ENCODE data around the gene FBXL5.

The FBXL5 gene

DNA sequence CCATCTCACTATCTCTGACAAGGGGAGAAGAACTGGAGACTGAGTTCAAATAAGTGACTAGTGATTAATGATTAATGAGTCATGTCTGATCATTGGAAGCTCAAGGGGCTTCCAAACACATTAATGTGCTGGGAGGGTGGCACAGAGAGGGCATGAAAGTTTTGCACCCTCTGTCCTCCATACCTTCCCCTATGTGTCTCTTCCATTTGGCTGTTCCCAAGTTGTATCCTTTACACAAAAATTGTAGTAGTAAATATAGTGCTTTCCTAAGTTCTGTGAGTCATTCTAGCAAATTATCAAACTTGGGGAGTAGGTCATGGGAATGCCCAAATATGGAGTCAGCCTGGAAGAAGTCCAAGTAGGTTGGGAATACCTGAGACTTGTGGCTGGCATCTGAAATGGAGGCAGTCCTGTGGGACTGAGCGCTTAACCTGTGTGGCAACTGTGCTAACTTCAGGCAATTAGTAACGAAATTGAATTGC, 22.4 kb upstream of the FBXL5 start:
- H4K20me1 ChIP-seq (ENCODE audit: insufficient read depth, low read length) = no peaks in the 10 kb centered on the region
- no peak overlapping the region; the same call in 1 of the 2 replicates for H3K4me2 ChIP-seq (ENCODE audit: low read length)
- H3K4me3 ChIP-seq (ENCODE audit: low read depth, low read length, poor library complexity, severe bottlenecking) = no peak overlapping the region
- H3K9me2 ChIP-seq (ENCODE audit: low read depth, low read length) = no peaks in the 10 kb centered on the region
- H3K36me3 ChIP-seq (ENCODE audit: insufficient read depth, low read length) = no peaks in the 10 kb centered on the region
- H3K27ac ChIP-seq (ENCODE audit: low read depth, low read length, poor library complexity, severe bottlenecking) = no peak overlapping the region
- no peak overlapping the region for H3K9ac ChIP-seq (ENCODE audit: low read length)
- H3K9me3 ChIP-seq (ENCODE audit: low read length) = no peaks in the 10 kb centered on the region
- TF ChIP-seq EZH2 (IDR thresholded peaks at IDR 0.05; ENCODE audit: borderline replicate concordance, low read length) = no peak
- TF ChIP-seq CTCF (IDR thresholded peaks at IDR 0.05; ENCODE audit: low read length) = no peak
- H2AFZ ChIP-seq (ENCODE audit: low read length) = no peak overlapping the region
- no peaks in the 10 kb centered on the region for H3F3A ChIP-seq (ENCODE audit: insufficient read depth, low read length)
- H3K4me1 ChIP-seq (ENCODE audit: insufficient read depth, low read length, severe bottlenecking) = peaks cover 41% of the 10 kb centered on the region
- no peaks in the 10 kb centered on the region for H3K27me3 ChIP-seq (ENCODE audit: insufficient read depth, low read length)
- H3K79me2 ChIP-seq (ENCODE audit: insufficient read depth, low read length) = peaks cover 40% of the 10 kb centered on the region

DNA sequence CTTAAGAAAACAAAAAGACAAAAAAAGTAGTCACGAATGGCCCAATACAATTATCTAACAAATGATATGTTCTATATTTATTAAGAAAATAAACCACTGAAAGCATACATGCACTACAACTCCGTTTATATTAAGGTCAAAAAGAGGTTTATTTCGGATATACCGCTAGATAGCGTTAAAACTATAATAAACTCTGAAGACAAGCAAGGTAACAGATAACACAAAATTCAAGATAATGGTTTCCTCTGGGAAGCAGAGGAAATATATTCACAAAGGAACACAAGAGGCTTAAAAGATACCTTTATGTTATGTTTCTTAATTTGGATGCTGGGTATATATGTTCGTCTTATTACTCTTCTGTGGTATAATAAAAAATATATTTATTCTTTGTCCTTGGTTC, 21.7 kb upstream of the FBXL5 start:
- Histone ChIP-seq H3K4me2 (ENCODE audit: low read length) (0 out of 2 replicates have a peak overlapping the region, but pooled peaks have one; percentile 4), H3K4me1 (ENCODE audit: insufficient read depth, low read length, severe bottlenecking) (peaks cover 38% of the 10 kb centered on the region), H3K36me3 (ENCODE audit: insufficient read depth, low read length) (no peaks in the 10 kb centered on the region), H3K9me3 (ENCODE audit: low read length) (no peaks in the 10 kb centered on the region), H3F3A (ENCODE audit: insufficient read depth, low read length) (no peaks in the 10 kb centered on the region), H3K27me3 (ENCODE audit: insufficient read depth, low read length) (no peaks in the 10 kb centered on the region), H4K20me1 (ENCODE audit: insufficient read depth, low read length) (no peaks in the 10 kb centered on the region), H3K9ac (ENCODE audit: low read length) (no peak overlapping the region), H3K4me3 (ENCODE audit: low read depth, low read length, poor library complexity, severe bottlenecking) (no peak overlapping the region), H2AFZ (ENCODE audit: low read length) (no peak overlapping the region), H3K79me2 (ENCODE audit: insufficient read depth, low read length) (peaks cover 39% of the 10 kb centered on the region), H3K9me2 (ENCODE audit: low read depth, low read length) (no peaks in the 10 kb centered on the region), H3K27ac (ENCODE audit: low read depth, low read length, poor library complexity, severe bottlenecking) (no peak overlapping the region)
- TF ChIP-seq EZH2 (IDR thresholded peaks at IDR 0.05; ENCODE audit: borderline replicate concordance, low read length) (no peak), CTCF (IDR thresholded peaks at IDR 0.05; ENCODE audit: low read length) (no peak)

DNA sequence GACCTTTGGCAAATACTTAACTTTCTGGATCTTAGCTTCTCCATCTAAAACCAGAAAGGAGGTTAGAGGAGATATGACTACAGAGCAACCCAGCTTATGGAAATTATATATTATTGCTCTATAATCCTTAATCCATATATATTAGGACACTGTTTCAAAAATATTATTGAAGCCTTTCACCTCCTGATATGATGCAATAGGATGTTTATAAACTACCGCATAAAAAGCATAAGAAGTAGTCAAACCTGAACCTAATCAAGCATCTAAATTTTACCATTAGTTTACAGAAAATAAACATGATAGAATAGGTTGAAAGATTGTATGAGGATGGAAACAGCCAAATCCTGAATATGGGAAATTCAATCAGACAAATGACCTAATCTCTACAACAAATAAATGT, 20.9 kb upstream of the FBXL5 start:
- H3K4me3 ChIP-seq (ENCODE audit: low read depth, low read length, poor library complexity, severe bottlenecking) = no peak overlapping the region
- no peaks in the 10 kb centered on the region for H3F3A ChIP-seq (ENCODE audit: insufficient read depth, low read length)
- no peaks in the 10 kb centered on the region for H3K36me3 ChIP-seq (ENCODE audit: insufficient read depth, low read length)
- no peak overlapping the region for H3K9ac ChIP-seq (ENCODE audit: low read length)
- peak overlapping the region; percentile 66 for H3K27ac ChIP-seq (ENCODE audit: low read depth, low read length, poor library complexity, severe bottlenecking)
- H3K4me2 ChIP-seq (ENCODE audit: low read length) = no peak overlapping the region; the same call in 1 of the 2 replicates
- peaks cover 42% of the 10 kb centered on the region for H3K4me1 ChIP-seq (ENCODE audit: insufficient read depth, low read length, severe bottlenecking)
- no peak for TF ChIP-seq EZH2 (IDR thresholded peaks at IDR 0.05; ENCODE audit: borderline replicate concordance, low read length)
- TF ChIP-seq CTCF (IDR thresholded peaks at IDR 0.05; ENCODE audit: low read length) = no peak
- peaks cover 38% of the 10 kb centered on the region for H3K79me2 ChIP-seq (ENCODE audit: insufficient read depth, low read length)
- H4K20me1 ChIP-seq (ENCODE audit: insufficient read depth, low read length) = no peaks in the 10 kb centered on the region
- H3K27me3 ChIP-seq (ENCODE audit: insufficient read depth, low read length) = no peaks in the 10 kb centered on the region
- H3K9me3 ChIP-seq (ENCODE audit: low read length) = no peaks in the 10 kb centered on the region
- no peaks in the 10 kb centered on the region for H3K9me2 ChIP-seq (ENCODE audit: low read depth, low read length)
- no peak overlapping the region for H2AFZ ChIP-seq (ENCODE audit: low read length)

Data from OCI-LY1 (cell line).